Daoy (cell line): Measurements from ENCODE around the gene IL27RA. TPM values are rescaled to one million over a fixed set of nuclear protein-coding genes. Genes with fewer than 3 reads are reported as not detected.
A peak's percentile ranks its signal among the peaks of the same experiment; 100 is the strongest.

Source experiments
- DNase-seq: peaks from one replicate; pipeline ENCODE4 v3.0.0-alpha.2; 2015; ENCODE audit warnings: low read depth
- total RNA-seq: library from RNA; depleted of rRNA; stranded (reverse); fragments of >200 nt; shearing (Covaris generic); gene quantifications from 2 replicates; pipeline ENCODE4 v1.2.3, GENCODE V29; 2014; rRNA removed

IL27RA gene
- total RNA-seq = 10.7 and 11.1 TPM in 2 replicates

- DNase-seq = peak; percentile 68
These were observed at the start of gene IL27RA for GRCh38 chr19:14031719-14032480. TSS of gene IL27RA (plus strand) at chr19:14031762. CDS start at chr19:14031873, 111 bp downstream.

GRCh38 chr19:13981988-13982501 is 49.5 kb upstream of the IL27RA start:
- no peak for DNase-seq

DNA sequence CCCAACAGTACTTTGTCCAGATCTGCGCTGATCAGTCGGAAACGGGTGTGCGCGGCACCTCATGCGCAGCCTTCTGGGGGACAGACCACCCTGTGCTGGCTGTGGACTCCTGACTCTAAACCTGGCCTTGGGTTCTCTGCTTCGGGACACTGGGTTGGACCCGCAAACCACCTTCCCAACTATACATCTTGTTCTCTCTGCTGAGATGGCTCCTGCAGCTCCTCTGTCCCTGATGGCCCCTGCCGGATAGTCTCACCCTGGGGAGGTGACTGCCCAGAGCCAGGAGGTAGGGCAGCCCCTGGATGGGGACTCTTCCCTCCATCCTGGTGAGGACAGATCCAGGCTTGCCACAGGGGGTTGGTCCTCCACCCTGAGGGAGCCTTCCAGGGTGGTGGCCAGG is 48.8 kb upstream of the IL27RA start:
- DNase-seq = no peak

DNA sequence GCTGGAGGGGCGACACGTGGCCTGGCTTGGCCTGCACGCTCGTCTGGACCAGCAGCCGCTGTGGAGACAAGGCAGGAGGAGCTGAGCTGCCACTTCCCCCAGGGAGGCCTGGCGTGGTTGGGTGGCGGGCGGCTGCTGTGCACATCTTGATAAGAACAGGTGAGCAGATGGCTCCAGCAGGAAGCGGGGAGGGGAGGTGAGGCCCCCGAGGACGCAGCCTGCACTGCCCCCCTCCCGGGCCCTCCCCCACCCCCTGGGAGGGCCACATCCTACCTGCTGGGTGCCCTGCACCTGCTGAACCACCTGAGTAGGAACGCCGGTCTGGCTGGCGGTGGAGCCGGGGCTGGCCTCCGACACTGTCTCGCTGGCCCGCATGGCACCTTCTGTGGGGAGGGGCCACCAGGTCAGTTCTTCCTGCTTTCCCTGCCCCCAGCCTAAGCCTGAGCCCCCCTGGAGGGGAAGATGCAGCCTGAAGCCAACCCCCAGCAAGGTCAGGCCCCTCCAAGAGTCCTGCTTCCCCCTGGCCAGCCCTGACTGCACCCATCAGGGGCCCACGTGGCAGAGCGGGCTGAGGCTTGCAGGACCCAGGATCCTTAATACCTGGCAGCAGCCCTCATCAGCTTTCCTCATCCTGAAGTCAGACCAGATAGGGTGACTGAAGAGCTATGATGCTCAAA is 48.2 kb upstream of the IL27RA start:
- DNase-seq = no peak

GRCh38 chr19:13984186-13984585 is 47.4 kb upstream of the IL27RA start:
- no peak for DNase-seq

GRCh38 chr19:13984875-13985741 is 46.5 kb upstream of the IL27RA start:
- no peak for DNase-seq

- no peak for DNase-seq
These were observed 45.7 kb upstream of the IL27RA start for GRCh38 chr19:13985771-13986347.

- DNase-seq = peak; percentile 89
These were observed 45.1 kb upstream of the IL27RA start for GRCh38 chr19:13986348-13986904.

- DNase-seq = no peak
These were observed 44.3 kb upstream of the IL27RA start for GRCh38 chr19:13987101-13987890.

GRCh38 chr19:13989487-13989886 is 42.1 kb upstream of the IL27RA start:
- no peak for DNase-seq

GRCh38 chr19:13990085-13990484 is 41.5 kb upstream of the IL27RA start:
- no peak for DNase-seq

DNA sequence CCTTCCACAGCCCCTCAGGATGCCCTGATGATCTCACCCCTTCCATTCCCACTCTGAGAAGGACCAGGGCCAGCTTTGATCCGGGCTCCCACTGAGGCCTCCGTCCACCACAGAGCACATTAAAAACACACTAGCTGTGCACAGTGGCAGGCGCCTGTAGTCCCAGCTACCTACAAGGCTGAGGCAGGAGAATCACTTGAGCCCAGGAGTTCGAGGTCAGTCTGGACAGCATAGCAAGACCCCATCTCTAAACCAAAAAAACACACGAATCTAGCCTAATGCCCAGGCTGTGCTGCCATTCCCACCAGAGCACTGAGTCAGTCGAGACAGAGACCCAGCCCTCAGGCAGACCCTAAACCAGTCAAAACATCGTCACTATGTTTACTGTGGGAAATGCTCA is 39.5 kb upstream of the IL27RA start:
- no peak for DNase-seq

DNA sequence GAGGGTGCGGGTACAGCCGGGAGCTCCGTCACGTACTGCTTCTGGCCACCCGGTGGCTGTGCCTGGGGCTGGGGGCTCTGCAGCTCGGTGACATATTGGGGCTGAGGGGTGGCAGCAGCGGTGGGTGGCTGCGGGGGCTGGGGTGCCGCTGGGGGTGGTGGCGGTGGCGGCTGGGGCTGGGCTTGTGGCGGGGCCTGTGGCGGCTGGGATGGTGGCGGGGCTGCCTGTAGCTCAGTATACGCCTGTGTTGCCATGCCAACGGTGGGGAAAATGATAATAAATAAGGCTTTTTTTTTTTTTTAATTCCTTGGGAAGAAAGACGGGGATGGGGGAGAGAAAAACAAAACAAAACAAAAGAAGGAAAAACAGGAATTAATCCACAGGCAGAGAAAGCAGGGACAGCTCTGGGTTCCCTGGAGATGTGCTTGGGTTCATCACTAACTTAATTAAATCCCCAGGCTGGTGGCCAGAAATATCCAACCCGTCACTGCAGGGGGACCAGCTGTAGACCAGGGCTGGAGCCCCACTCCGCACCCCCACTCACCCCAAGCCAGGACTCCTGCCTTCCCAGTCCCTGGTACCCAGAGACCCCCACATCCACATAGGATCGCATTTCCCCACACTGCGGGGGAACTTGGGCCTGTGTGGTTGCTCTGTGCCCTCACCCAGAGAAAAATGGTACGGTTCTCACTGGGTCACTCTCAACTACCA is 37.8 kb upstream of the IL27RA start:
- no peak for DNase-seq

DNA sequence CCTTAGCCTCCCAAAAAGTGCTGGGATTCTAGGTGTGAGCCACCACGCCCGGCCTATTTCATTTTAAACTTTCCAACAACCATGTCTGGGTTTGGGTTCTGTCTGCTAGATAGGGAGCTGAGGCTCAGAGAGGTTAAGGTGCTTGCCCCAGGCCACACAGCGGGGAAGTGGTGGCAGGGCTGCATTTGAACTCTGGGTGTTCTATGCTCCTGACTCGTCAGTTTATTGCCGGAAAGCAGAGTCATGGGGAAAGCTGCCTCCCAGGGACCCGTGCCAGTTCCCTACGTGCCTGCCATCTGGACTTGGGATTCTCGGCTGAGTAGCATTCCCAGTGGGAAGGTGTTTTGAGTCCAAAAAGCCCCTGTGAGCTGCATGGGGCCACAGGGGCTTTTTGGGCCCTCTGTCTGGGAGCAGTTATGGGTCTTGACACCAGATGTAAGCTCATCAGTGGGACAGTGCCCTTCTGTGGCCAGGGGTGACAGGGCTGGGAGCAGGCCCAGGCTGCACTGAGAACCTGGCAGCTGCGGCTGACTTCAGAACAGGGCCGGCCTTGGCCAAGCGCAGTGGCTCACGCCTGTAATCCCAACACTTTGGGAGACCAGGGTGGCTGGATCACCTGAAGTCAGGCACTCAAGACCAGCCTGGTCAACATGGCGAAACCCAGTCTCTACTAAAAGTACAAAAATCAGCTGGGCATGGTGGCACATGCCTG is 36.4 kb upstream of the IL27RA start:
- DNase-seq = peak; percentile 32

DNA sequence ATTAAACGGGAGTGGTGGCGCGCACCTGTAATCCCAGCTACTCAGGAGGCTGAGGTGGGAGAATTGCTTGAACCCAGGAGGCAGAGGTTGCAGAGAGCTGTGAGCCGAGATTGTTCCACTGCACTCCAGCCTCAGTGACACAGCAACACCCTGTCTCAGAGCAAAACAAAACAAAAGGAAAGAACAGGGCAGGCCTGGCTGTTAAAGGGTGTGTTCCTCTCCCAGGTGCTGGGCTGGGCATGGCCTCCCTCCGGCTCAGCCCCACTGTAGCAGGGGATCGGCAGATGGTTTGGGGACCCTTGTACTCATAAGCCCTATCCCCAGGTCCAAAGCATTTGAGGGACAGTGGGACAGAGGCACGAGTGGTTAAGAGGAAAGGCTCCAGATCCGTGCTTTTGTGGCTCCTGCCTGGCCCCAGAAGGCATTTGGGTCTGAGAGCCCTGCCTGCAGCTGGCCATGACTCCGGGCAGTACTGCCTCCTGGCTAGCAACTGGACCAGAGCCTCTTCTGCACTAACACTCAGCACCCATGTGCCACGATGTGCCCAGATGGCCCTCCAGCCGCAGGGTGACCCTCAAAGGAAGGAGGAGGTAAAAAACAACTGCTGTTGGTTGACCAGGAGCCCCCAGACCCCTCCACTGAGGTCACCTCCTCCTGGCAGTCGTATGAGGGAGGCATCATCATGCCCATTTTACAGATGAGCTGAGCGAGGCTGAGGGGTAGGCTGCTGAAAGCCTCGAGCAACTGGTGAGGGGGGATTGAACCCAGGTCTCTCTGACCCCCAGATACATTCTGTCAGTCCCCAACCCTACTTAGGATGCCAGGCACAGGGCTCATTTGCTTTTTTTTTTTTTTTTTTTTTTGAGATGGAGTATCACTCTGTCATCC is 35.4 kb upstream of the IL27RA start:
- no peak for DNase-seq

DNA sequence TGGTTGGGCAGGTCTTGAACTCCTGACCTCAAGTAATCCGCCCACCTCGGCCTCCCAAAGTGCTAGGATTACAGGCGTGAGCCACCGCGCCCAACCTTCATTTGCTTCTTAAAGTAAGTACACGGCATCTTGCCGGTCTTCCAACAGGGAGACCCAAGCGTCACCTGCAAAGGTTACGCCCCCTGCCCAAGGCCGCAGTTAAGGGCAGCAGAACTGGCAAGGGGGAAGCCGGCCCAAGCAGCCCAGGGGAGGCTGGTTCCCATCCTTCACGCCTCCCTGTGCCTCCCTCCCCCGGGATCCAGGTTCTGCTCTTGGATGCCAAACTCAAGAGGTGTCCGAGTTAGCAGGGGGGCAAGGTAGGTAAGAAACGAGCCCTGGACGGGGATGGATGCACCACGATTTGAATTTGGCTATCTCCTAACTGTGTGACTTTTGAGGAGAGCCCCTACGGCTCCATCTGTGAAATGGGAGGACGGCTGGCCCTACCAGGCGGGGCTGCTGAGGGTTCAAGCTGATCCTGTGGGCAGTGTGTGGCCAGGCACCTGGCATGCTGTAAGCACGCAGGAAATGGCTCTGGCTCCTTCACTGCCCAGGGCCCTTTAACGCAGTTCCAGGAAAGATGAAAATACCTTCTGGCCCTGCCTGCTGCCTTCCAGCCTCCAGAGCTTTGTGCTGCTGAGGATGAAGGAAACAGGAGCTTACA is 34.5 kb upstream of the IL27RA start:
- no peak for DNase-seq

- DNase-seq = no peak
These were observed 34.0 kb upstream of the IL27RA start for GRCh38 chr19:13997631-13997962.

DNA sequence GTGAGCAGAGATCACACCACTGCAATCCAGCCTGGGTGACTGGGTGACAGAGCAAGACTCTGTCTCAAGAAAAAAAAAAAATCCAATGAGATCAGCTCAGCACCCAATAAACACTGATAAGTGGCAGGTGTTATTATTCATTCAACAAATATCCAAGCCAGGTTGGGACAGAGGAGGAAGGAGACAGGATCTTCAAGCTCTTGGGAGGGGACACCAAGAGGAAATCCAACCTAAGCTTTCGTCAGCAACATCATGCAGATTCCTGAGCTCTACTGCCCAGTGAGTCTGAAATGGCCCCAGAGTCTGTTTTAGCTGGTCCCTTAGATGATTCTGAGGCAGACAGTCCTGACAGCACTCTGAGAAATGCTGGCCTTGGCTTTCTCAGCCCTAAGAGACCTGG is 33.1 kb upstream of the IL27RA start:
- DNase-seq = no peak
